ENCODE results near the gene TMPRSS7.

- TF ChIP-seq POLR2AphosphoS5 (IDR thresholded peaks at IDR 0.05; ENCODE audit: borderline replicate concordance, low read depth, low read length) (no peak), EZH2 (IDR thresholded peaks at IDR 0.05) (no peak), FOXP2 (optimal IDR thresholded peaks at IDR 0.05; ENCODE audit: control extremely low read depth, extremely low read length, insufficient read depth) (no peak)
These were observed 14.8 kb upstream of the TMPRSS7 start for GRCh38 chr3:112019716-112020115.
